SK-N-SH (cell line): ENCODE data around the gene MASP1.
"Not testable (repeated sequence)": the region's sequence is repeated elsewhere in the genome, so short reads cannot be mapped to it uniquely, and the experiment has no call there.

Source experiments
- EP300 ChIP-seq, 2 experiments: IDR thresholded peaks; 2 replicates each; pipeline versions ENCODE4 v1.4.0 to v1.6.1; 2012; ENCODE audit warnings: borderline replicate concordance in 1 of 2, low read depth in 1 of 2, low read length in 1 of 2
- EZH2phosphoT487 ChIP-seq: fragments of 200-600 bp; sonication (generic); IDR thresholded peaks from 2 replicates; pipeline ENCODE4 v1.6.1; 2017; ENCODE audit warnings: low read depth, mixed run types, mild to moderate bottlenecking, antibody characterized with exemption, moderate library complexity, borderline replicate concordance
- GABPA ChIP-seq: IDR thresholded peaks from 2 replicates; pipeline ENCODE4 v1.4.0; 2012; ENCODE audit warnings: low read depth, mild to moderate bottlenecking
- NRF1 ChIP-seq: IDR thresholded peaks from 2 replicates; pipeline ENCODE4 v1.6.1; 2012; ENCODE audit warnings: low read depth, mild to moderate bottlenecking, low read length
- POLR2AphosphoS5 ChIP-seq: IDR thresholded peaks from 2 replicates; pipeline ENCODE4 v1.6.1; 2012; ENCODE audit warnings: low read depth, low read length
- YY1 ChIP-seq: IDR thresholded peaks from 2 replicates; pipeline ENCODE4 v1.4.0; 2012; ENCODE audit warnings: low read depth, mild to moderate bottlenecking
- TF ChIP-seq, protein P1 (sequence below): fragments of 200-600 bp; sonication (generic); IDR thresholded peaks from 2 replicates; pipeline ENCODE4 v1.6.1; 2017; ENCODE audit warnings: antibody characterized with exemption, mild to moderate bottlenecking, moderate library complexity
- TF ChIP-seq, protein P2 (sequence below): IDR thresholded peaks from 2 replicates; pipeline ENCODE4 v1.4.0; 2012; ENCODE audit warnings: low read depth

DNA sequence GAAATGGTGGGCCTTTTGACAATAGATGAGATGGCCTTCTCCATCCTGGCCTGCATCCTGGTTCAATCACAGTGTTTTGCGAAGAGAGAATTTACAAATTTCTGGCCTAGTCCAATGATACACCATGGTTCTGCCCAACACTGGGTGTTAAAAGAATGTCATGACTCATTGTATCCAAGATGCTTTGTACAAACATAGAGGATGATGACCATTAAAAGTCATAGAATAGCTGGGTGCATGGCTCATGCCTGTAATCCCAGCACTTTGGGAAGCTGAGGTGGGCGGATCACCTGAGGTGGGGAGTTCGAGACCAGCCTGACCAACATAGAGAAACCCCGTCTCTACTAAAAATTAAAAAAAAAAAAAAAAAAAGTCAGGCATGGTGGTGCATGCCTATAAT, 52.7 kb downstream of the MASP1 start:
- TF ChIP-seq, protein P1, sequence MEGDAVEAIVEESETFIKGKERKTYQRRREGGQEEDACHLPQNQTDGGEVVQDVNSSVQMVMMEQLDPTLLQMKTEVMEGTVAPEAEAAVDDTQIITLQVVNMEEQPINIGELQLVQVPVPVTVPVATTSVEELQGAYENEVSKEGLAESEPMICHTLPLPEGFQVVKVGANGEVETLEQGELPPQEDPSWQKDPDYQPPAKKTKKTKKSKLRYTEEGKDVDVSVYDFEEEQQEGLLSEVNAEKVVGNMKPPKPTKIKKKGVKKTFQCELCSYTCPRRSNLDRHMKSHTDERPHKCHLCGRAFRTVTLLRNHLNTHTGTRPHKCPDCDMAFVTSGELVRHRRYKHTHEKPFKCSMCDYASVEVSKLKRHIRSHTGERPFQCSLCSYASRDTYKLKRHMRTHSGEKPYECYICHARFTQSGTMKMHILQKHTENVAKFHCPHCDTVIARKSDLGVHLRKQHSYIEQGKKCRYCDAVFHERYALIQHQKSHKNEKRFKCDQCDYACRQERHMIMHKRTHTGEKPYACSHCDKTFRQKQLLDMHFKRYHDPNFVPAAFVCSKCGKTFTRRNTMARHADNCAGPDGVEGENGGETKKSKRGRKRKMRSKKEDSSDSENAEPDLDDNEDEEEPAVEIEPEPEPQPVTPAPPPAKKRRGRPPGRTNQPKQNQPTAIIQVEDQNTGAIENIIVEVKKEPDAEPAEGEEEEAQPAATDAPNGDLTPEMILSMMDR: not testable (repeated sequence)
- TF ChIP-seq, protein P2, sequence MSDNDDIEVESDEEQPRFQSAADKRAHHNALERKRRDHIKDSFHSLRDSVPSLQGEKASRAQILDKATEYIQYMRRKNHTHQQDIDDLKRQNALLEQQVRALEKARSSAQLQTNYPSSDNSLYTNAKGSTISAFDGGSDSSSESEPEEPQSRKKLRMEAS: not testable (repeated sequence)
- not testable (repeated sequence) for TF ChIP-seq POLR2AphosphoS5; NRF1; GABPA; EZH2phosphoT487; YY1; EP300 (IDR thresholded peaks at IDR 0.05; ENCODE audit: borderline replicate concordance in 1 of 2, low read depth in 1 of 2, low read length in 1 of 2)
